Activated CD8-positive, alpha-beta memory T cell treated with anti-CD3 and anti-CD28 coated beads for 24 hours (primary cell): ENCODE data around the gene PPP4C.
"Not testable (repeated sequence)": the region's sequence is repeated elsewhere in the genome, so short reads cannot be mapped to it uniquely, and the experiment has no call there.

Experiments
- DNase-seq: peaks from one replicate; pipeline ENCODE4 v3.0.0-alpha.2; 2020

The PPP4C gene

GRCh38 chr16:30075503-30076275 lies at the start of gene PPP4C:
TSS of gene PPP4C (plus strand) at chr16:30075994. CDS start at chr16:30076378, 384 bp downstream.
- DNase-seq, result peak; percentile 94

DNA sequence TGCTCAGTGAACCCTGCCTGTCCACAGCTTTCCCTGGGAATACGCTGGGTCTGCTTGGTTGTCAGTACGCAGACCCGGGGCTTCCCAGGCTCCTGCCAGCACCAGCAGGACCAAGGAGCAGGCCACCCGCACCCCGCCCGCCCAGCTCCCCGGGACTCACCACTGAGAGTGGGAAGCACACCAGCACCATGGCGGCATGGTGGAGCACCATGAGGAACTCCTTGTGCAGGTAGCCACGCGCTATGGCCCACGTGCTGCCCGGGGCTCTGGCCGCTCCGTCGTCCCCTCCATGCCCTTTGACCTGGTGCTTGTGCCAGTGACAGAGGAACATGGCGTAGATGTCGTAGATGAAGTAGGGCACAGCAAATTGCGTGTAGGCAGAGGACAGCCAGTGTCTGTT lies 49.3 kb upstream of the PPP4C start:
- DNase-seq, result no peak

DNA sequence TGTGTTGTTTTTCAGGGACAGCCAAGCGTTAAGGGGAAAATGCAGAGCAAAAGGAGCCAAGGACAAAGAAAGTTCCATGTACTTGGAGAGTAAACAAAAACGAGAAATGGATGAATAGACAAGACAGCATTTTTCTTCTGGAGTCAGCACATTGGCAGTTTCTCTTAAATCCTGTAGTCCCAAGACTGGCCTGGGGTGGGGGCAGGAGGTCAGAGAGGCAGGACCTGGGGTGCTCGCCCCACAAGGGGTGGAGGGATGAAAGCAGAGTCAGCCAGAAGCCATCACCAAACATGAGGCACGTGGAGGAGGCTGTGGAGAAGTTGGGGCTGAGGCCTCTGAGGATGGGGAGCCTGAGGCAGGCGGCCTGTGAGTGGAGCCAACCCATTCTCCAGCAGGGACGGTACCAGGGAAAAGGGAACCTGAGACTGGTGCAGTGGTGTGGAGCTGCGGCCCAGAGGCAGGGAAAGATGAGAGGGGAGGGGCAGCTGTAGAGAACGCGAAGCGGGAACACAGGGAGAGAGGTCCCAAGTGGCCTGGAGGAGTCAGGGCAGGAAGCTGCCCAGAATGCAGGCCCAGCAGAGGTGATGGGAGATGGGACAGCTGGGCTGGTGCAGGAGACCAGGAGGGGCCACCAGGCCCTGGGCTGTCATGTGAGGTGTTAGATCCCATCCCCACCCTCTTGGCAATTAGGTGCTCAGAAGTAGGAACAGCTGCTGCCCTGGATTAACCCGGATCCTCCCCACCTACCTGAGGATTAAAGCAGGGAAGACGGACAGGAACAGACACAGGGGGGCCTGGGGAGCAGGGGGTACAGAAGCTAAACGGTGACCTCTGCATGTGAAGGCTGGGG lies 48.0 kb upstream of the PPP4C start:
- DNase-seq, result no peak

DNA sequence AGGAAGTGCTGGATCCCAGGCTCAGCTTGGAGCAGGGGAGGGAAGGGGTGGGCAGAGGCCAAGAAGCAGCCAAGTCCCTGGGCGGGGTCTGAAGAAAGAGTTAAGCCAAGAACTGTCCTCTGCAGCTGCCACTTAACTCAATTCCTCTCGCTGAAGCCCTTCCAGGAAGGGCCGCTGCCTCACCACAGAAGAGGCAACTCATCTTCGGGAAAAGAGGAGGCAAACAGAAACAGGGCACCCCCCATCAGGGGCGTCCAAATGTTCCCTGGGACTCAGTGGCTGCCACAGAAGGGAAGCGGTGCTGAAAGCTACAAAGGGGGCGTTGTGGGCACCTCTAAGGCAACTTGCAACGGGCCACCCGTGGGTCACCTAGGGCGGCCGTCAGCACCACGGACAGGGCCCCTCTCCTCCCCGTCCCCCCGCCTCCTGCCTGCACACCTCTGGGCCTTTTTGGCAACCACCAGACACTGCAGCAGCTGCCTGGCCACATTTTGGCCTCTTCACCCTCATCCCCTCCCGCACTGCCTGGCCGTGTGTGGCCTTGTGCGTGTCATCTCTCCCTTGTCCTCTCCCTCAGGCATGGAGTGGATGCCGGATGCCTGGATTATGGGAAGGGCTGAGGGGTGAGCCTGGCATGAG lies 47.2 kb upstream of the PPP4C start:
- peak; percentile 66 for DNase-seq

DNA sequence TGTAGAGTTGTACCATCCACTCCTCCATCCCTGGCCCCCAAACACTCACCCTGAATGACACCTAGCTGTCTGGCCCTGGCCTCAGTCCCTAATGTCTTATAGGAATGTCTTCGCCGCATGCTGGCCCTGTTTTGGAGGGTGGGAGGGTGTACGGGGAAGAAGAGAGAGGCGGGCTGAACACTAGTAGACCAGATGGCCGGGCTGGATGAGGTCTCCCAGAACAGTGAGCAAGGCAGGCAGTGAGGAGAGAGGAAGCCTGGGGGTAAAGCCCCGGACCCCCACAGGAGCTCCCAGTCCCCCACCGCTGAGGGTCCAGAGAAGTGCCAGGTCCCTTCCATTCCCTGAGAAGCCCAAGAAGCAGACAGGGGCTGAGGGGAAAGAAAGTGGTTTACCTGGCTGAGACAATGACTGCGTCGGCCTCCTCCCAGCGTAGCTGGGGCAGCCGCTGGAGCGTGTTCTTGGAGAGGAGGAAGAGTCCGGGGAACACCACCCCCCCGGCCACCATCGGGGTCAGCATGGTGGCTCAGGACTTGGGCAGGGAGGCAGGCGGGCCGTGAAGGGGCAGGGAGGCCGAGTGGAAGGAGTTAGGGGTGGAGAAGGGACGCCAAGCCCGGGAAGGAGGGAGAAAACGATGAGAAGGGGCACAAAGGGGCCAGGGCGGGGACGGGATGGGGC lies 45.6 kb upstream of the PPP4C start:
- DNase-seq, result no peak

DNA sequence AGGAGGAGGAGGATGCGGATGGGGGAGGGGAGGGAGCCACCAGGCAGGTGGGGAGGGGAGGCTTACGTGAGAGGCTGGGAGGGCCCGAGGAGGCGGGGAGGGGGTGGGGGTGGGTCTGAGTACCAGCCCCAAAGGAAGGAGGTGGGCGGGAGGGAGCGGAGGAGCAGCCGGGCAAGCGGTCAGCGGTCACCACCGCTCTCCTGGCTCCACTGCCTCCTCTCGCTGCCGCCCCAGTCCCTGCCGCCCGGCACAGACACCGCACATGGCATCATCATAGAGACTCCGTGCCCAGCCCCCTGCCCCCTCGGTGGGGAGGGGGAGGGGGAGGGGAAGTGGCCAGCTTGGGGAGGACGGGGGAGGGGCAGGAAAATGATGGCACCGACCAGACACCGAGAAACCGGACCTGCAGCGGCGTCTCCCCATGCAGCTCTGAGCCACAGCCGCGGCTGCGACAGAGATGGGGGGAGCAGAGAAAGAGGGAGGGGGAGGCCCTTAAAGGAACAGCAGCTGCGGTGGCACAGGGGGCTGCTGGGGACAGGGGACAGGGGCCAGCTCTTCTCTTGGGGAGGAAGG lies 44.9 kb upstream of the PPP4C start, which contains the start of gene TLCD3B:
TSS of gene TLCD3B (minus strand) at position 431 of the 573 bp plus-strand sequence. CDS start 744 bp downstream, outside the sequence.
- no peak for DNase-seq

DNA sequence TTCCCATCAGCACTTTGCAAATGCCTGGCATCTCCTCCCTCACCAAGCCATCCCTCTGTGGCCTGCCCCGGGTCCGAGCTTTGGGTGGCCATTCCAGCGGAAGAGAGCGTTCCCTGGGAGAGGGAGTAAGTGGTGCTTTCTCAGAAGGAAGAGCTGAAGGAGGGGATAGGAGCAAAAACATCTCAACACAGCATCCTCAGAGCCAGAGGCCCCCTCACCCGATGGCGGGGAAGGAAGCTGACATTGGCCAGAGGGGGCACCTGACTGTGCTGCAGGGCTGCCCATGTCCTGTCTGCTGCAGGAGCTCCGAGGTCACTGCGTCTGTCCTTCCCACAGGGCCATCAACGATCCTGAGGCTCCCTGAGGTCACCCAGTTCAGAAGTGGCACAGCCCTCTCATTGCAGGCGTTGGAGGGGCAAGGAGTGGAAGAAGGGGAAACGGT lies 44.3 kb upstream of the PPP4C start:
- no peak for DNase-seq

GRCh38 chr16:30032083-30032819 lies 43.5 kb upstream of the PPP4C start:
- DNase-seq, result peak; percentile 84

DNA sequence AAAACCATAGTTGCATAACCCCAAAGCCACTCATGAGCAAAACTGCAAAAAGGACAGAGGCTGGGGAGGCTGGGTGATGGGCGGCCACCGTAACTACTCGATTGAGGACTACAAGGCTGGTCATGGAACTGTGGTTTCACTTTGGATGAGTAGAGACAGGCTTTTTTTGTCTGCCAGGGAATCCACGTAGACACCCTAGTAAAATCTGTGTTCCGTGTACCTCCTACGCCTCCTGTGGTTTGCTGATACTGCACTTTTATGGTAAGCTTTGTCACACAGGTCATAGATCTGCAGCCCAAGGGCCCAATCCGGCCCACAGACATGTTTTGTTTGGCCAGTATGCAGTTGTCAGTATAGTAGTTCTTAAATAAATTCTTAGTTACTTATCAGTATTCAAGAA lies 42.5 kb upstream of the PPP4C start:
- DNase-seq, result no peak

DNA sequence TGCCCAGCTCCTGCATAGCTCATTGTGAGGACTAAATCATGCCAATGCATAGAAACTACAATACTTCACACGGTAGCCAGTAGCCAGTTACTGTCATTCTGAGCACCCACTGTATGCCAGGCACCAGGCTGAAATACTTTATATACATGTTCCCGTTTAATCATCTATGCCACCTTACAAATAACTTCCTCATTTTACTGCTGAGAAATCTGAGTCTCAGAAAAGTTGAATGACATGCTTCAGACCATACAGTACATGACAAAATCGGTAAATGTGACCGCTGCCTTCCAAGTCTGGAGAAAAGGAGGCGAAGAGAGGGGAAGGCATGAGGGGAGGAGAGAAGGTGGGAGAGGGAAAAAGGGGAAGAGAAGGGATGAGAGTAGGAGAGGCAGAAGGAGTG lies 35.6 kb upstream of the PPP4C start:
- DNase-seq, result no peak

GRCh38 chr16:30040690-30041089 lies 35.1 kb upstream of the PPP4C start:
- DNase-seq, result not testable (repeated sequence)

DNA sequence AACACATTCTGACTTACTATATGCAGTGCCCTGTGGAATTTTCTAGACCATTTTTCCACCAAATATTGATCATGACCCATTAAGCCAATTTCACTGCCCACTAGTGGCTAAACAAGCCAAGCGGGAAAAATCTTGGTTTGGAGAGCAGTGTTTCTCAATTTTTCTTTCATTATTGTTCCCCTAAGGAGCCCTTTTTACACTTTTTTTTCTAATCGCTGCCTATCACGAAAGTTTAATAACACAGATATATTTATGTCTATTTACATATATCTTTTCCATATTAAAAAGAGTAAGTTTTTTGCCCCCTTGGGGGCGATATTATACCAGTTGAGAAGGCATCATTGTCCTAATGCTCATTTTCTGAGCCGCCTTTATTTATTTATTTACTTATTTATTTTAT lies 34.0 kb upstream of the PPP4C start:
- no peak for DNase-seq

GRCh38 chr16:30046178-30046577 lies 29.6 kb upstream of the PPP4C start:
- no peak for DNase-seq

- no peak for DNase-seq
Observed at GRCh38 chr16:30046588-30046987, 29.2 kb upstream of the PPP4C start.

- DNase-seq, result no peak
Observed at GRCh38 chr16:30049871-30050270, 25.9 kb upstream of the PPP4C start.

DNA sequence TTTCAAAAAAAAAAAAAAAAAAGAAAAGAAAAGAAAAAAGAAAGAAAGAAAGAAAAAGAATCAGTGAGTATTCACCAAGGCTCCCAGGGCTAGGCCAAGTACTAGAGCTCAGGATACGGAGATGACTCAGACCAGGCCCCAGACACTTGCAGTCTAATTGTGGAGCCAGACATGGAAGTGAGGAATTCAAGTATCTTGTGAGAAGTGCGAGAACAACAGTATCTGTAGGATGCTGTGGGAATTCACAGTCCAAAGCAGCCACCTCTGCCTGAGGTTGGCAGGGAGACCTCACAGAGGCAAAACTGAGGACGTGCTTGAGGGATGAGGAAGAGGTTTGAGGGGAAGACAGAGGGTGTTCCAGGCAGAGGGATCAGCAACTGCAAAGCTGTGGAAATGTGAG lies 24.3 kb upstream of the PPP4C start:
- DNase-seq, result no peak

DNA sequence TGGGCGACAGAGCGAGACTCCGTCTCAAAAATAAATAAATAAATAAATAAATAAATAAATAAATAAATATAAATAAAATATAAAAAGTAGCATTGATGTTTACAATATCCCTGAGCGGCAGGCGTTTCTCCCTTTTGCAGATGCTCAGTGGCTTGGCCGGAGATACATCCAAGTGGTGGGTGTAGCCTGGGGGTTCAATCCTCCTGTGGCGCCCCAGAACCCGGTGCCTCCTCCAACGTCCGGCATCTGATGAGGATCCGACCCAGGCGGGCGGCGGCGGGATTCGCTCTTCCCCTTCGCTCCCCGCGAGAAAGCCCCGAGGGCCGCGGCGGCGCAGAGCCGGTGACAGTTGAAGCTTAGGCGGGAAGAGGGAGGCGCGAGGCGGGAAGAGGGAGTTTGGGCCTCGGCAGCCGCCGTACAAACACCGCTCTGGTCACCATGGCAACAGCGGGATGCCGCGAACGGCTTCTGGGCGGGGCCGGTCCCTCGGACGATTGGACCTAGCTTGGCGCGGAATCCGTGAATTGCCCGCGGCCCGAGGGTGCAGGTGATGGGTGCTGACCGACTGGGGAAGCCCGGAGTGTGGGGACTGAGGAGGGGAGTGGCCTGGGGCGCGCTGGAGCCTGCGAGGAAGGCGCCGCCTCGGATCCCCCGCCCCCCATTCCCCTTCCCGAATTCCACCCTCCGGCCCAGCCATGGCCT lies 23.0 kb upstream of the PPP4C start:
- DNase-seq, result peak; percentile 97

DNA sequence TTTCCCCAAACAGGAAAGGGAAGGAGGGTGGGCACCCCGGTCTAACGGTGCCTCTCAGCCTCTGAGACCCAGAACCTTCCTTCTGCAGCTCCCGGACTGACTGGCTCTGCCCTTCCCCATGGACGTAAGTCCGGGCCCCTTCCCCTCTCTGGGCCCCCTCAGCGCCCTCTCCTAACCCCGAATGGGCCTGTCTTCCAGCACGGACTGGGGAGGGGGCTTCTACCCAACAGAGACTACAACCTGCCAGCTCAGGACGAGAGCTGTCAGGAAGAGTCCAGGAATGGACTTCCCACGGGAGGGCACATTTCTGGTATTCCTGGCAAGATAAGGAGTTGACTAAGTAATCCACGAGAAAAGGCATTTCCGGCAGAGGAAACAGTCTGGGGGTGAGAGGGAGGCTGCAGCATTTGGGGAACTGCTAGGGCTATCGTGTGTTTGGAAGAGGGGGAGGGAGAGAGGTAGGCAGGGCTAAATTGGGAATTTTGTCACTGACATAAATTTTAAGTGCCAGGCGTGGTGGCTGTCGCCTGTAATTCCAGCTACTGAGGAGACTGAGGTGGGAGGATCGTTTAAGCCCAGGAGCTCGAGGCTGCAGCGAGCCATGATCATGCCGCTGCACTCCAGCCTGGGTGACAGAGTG lies 22.3 kb upstream of the PPP4C start:
- no peak for DNase-seq

DNA sequence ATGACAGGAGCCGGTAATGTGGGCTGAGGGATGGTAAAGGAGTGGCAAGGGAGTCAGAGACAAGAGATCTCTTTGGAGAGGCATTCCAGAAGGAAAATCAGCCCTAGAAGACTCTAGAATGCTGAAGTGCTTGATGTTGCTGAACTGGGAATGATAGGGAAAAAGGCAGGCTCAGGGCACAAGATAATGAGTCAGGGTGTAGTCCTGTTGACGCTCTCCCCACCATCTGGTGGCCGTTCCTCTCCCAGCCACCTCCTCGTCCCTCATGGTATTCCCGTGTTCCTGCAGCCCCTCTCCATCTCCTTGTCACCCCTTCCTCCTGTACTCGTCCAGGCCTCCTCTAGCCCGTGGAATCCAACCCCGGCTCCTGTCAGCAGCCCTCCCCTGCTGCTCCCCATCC lies 21.3 kb upstream of the PPP4C start:
- DNase-seq, result no peak

GRCh38 chr16:30054959-30055553 lies 20.7 kb upstream of the PPP4C start:
- peak; percentile 70 for DNase-seq
